H9 (cell line): Measurements from ENCODE around the gene CERS6. TPM values are rescaled to one million over a fixed set of nuclear protein-coding genes. Genes with fewer than 3 reads are reported as not detected.

Source experiments
- DNase-seq: peaks from one replicate; pipeline ENCODE4 v3.0.0-alpha.2; 2017
- H2AFZ ChIP-seq: one replicate; pipeline ENCODE4 v1.6.1; 2013; ENCODE audit warnings: mild to moderate bottlenecking, low read length, control low read depth, moderate library complexity
- H2AK5ac ChIP-seq: 2 replicates; pipeline ENCODE4 v1.6.1; 2013; ENCODE audit warnings: low read length, control low read depth, mixed read lengths; ENCODE audit not compliant: insufficient read length
- H2BK120ac ChIP-seq: one replicate; pipeline ENCODE4 v1.6.1; 2013; ENCODE audit warnings: low read depth, mild to moderate bottlenecking, low read length, control low read depth, inconsistent platforms; ENCODE audit not compliant: poor library complexity, severe bottlenecking
- H2BK12ac ChIP-seq: 2 replicates; pipeline ENCODE4 v1.6.1; 2013; ENCODE audit warnings: low read length, control low read depth, mixed read lengths, low read depth; ENCODE audit not compliant: insufficient read length
- H2BK15ac ChIP-seq: 2 replicates; pipeline ENCODE4 v1.6.1; 2013; ENCODE audit warnings: low read depth, low read length, control low read depth
- H2BK20ac ChIP-seq: one replicate; pipeline ENCODE4 v1.6.1; 2013; ENCODE audit warnings: low read depth, mild to moderate bottlenecking, low read length, control low read depth, inconsistent platforms; ENCODE audit not compliant: poor library complexity, severe bottlenecking
- H2BK5ac ChIP-seq: 2 replicates; pipeline ENCODE4 v1.6.1; 2013; ENCODE audit warnings: low read length, control low read depth, mixed read lengths; ENCODE audit not compliant: insufficient read length
- H3K14ac ChIP-seq: 2 replicates; pipeline ENCODE4 v1.6.1; 2013; ENCODE audit warnings: low read length, control low read depth; ENCODE audit not compliant: insufficient read depth
- H3K18ac ChIP-seq: 2 replicates; pipeline ENCODE4 v1.6.1; 2013; ENCODE audit warnings: low read depth, mild to moderate bottlenecking, mixed read lengths, low read length, control low read depth; ENCODE audit not compliant: insufficient read length
- H3K23ac ChIP-seq: 2 replicates; pipeline ENCODE4 v1.6.1; 2013; ENCODE audit warnings: low read length, control low read depth, mixed read lengths, low read depth; ENCODE audit not compliant: insufficient read length
- H3K23me2 ChIP-seq: 2 replicates; pipeline ENCODE4 v1.6.1; 2013; ENCODE audit warnings: low read depth, mild to moderate bottlenecking, mixed read lengths, low read length, control low read depth; ENCODE audit not compliant: insufficient read length, poor library complexity, severe bottlenecking
- H3K27ac ChIP-seq: 2 replicates; pipeline ENCODE4 v1.5.1; 2013; ENCODE audit warnings: low read length, control low read depth, mixed read lengths, low read depth; ENCODE audit not compliant: insufficient read length
- H3K27me3 ChIP-seq: 2 replicates; pipeline ENCODE4 v1.6.1; 2013; ENCODE audit warnings: low read length, control low read depth, inconsistent platforms; ENCODE audit not compliant: insufficient read depth
- H3K4ac ChIP-seq: 2 replicates; pipeline ENCODE4 v1.6.1; 2013; ENCODE audit warnings: low read depth, mild to moderate bottlenecking, control low read depth, inconsistent platforms, low read length, moderate library complexity
- H3K4me1 ChIP-seq: 2 replicates; pipeline ENCODE4 v1.6.1; 2013; ENCODE audit warnings: low read length, control low read depth, inconsistent platforms; ENCODE audit not compliant: insufficient read depth
- H3K4me2 ChIP-seq: 2 replicates; pipeline ENCODE4 v1.6.1; 2013; ENCODE audit warnings: low read length, control low read depth, mixed read lengths; ENCODE audit not compliant: insufficient read length, insufficient read depth
- H3K56ac ChIP-seq: 2 replicates; pipeline ENCODE4 v1.6.1; 2013; ENCODE audit warnings: low read depth, mild to moderate bottlenecking, mixed read lengths, low read length, control low read depth; ENCODE audit not compliant: insufficient read length
- H3K79me1 ChIP-seq: 2 replicates; pipeline ENCODE4 v1.6.1; 2013; ENCODE audit warnings: low read depth, mild to moderate bottlenecking, moderate library complexity, low read length, control low read depth, inconsistent platforms; ENCODE audit not compliant: insufficient read depth, poor library complexity, severe bottlenecking
- H3K79me2 ChIP-seq: 2 replicates; pipeline ENCODE4 v1.6.1; 2013; ENCODE audit warnings: low read length, control low read depth, inconsistent platforms; ENCODE audit not compliant: insufficient read depth
- H3K9ac ChIP-seq: 2 replicates; pipeline ENCODE4 v1.6.1; 2013; ENCODE audit warnings: low read length, control low read depth, mixed read lengths; ENCODE audit not compliant: insufficient read length; ENCODE audit errors: extremely low read depth
- H3K9me3 ChIP-seq: one replicate; pipeline ENCODE4 v1.6.1; 2013; ENCODE audit warnings: low read depth, low read length, inconsistent platforms; ENCODE audit not compliant: control insufficient read depth
- H3T11ph ChIP-seq: one replicate; pipeline ENCODE4 v1.6.1; 2013; ENCODE audit warnings: mild to moderate bottlenecking, low read length, control low read depth, inconsistent platforms
- H4K20me1 ChIP-seq: one replicate; pipeline ENCODE4 v1.6.1; 2013; ENCODE audit not compliant: control insufficient read depth, insufficient read length, insufficient read depth
- H4K5ac ChIP-seq: 2 replicates; pipeline ENCODE4 v1.6.1; 2013; ENCODE audit warnings: low read depth, mild to moderate bottlenecking, mixed read lengths, low read length, control low read depth; ENCODE audit not compliant: insufficient read length
- H4K8ac ChIP-seq: replicated peaks from 2 replicates; pipeline ENCODE4 v1.6.1; 2013; ENCODE audit warnings: low read length, control low read depth, mixed read lengths, low read depth; ENCODE audit not compliant: insufficient read length
- H4K91ac ChIP-seq: 2 replicates; pipeline ENCODE4 v1.6.1; 2013; ENCODE audit warnings: low read depth, mild to moderate bottlenecking, moderate library complexity, mixed read lengths, low read length, control low read depth; ENCODE audit not compliant: insufficient read length
- H3K27ac Mint-ChIP-seq, 3 experiments: 2 replicates in 2 of 3; 3 replicates in 1 of 3; pipeline ENCODE4 v1.8.0; 2020 to 2021; ENCODE audit warnings: mixed read lengths in 3 of 3, mild to moderate bottlenecking in 1 of 3, moderate library complexity in 1 of 3
- H3K27me3 Mint-ChIP-seq: 2 replicates; pipeline ENCODE4 v1.8.0; 2021; ENCODE audit warnings: low read depth, mild to moderate bottlenecking, moderate library complexity, mixed read lengths
- H3K36me3 Mint-ChIP-seq, 3 experiments: 2 replicates in 2 of 3; 3 replicates in 1 of 3; pipeline ENCODE4 v1.8.0; 2020 to 2021; ENCODE audit warnings: low read depth in 3 of 3, mixed read lengths in 3 of 3; ENCODE audit not compliant: insufficient read depth in 1 of 3
- H3K4me1 Mint-ChIP-seq, 2 experiments: 2 replicates each; pipeline ENCODE4 v1.8.0; 2020; ENCODE audit warnings: mixed read lengths in 2 of 2
- H3K4me3 Mint-ChIP-seq, 2 experiments: 2 replicates in 1 of 2; 3 replicates in 1 of 2; pipeline ENCODE4 v1.8.0; 2020 to 2021; ENCODE audit warnings: mild to moderate bottlenecking in 2 of 2, mixed read lengths in 2 of 2, moderate library complexity in 1 of 2
- H3K9me3 Mint-ChIP-seq, 2 experiments: 2 replicates in 1 of 2; 3 replicates in 1 of 2; pipeline ENCODE4 v1.8.0; 2020; ENCODE audit warnings: mild to moderate bottlenecking in 2 of 2, mixed read lengths in 2 of 2, moderate library complexity in 1 of 2
- WGBS: extraction: QIAGEN DNeasy Blood & Tissue Kit; methylation state at CpG from one replicate; pipeline ENCODE4 v1.1.7; 2013; ENCODE audit warnings: missing lambda C conversion rate, low lambda C conversion rate, mixed read lengths; ENCODE audit not compliant: insufficient read length; ENCODE audit errors: extremely low coverage; 5-methylcytosine and 5-hydroxymethylcytosine counted together
- total RNA-seq: library from RNA; stranded (reverse); gene quantifications from 2 replicates; pipeline ENCODE4 v1.2.1, GENCODE V29; 2021
- TF ChIP-seq, protein P1 (sequence below): fragments of 200-600 bp; sonication (generic); conservative IDR thresholded peaks from 3 replicates; pipeline ENCODE4 v1.8.0; 2021; ENCODE audit warnings: antibody characterized with exemption, mild to moderate bottlenecking

Gene CERS6
- total RNA-seq, 1 experiment from 2014 or later = 17.7 TPM

- no peak for DNase-seq
- Histone ChIP-seq H2BK20ac (no peak overlapping the region), H3K79me2 (no peaks in the 10 kb centered on the region; the same call in 1 of the 2 replicates), H3K23ac (no peak overlapping the region), H2BK5ac (no peak overlapping the region), H3K14ac (no peak overlapping the region), H4K20me1 (no peaks in the 10 kb centered on the region), H2BK15ac (no peak overlapping the region), H2BK120ac (no peak overlapping the region), H3K27me3 (no peaks in the 10 kb centered on the region), H3K27ac (no peak overlapping the region), H3K23me2 (no peaks in the 10 kb centered on the region), H4K91ac (no peak overlapping the region), H3K4me1 (no peaks in the 10 kb centered on the region), H3K9ac (no peak overlapping the region), H3K18ac (no peak overlapping the region), H3K9me3 (no peaks in the 10 kb centered on the region), H3K4me2 (no peak overlapping the region), H3K56ac (no peak overlapping the region), H4K8ac (no peak overlapping the region), H3T11ph (no peak overlapping the region), H3K79me1 (no peaks in the 10 kb centered on the region), H2AFZ (no peak overlapping the region), H2BK12ac (no peak overlapping the region), H3K4ac (no peak overlapping the region), H2AK5ac (no peak overlapping the region), H4K5ac (no peak overlapping the region)
- TF ChIP-seq, protein P1, sequence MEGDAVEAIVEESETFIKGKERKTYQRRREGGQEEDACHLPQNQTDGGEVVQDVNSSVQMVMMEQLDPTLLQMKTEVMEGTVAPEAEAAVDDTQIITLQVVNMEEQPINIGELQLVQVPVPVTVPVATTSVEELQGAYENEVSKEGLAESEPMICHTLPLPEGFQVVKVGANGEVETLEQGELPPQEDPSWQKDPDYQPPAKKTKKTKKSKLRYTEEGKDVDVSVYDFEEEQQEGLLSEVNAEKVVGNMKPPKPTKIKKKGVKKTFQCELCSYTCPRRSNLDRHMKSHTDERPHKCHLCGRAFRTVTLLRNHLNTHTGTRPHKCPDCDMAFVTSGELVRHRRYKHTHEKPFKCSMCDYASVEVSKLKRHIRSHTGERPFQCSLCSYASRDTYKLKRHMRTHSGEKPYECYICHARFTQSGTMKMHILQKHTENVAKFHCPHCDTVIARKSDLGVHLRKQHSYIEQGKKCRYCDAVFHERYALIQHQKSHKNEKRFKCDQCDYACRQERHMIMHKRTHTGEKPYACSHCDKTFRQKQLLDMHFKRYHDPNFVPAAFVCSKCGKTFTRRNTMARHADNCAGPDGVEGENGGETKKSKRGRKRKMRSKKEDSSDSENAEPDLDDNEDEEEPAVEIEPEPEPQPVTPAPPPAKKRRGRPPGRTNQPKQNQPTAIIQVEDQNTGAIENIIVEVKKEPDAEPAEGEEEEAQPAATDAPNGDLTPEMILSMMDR = no peak
- Mint-ChIP-seq H3K27ac (no peak overlapping the region), H3K27me3 (no peaks in the 10 kb centered on the region), H3K36me3 (no peaks in the 10 kb centered on the region), H3K4me3 (no peak overlapping the region), H3K9me3 (no peaks in the 10 kb centered on the region), H3K4me1 (peaks cover 11 to 28% of the 10 kb centered on the region in 2 experiments)
- WGBS = no CpG with 5 or more reads among the region's 6 CpGs
Observed at GRCh38 chr2:168510125-168510756, 54.2 kb downstream of the CERS6 start.
